ENCODE measurements around the gene TUBA3D.
"Not testable (repeated sequence)": the region's sequence is repeated elsewhere in the genome, so short reads cannot be mapped to it uniquely, and the experiment has no call there.

Gene TUBA3D

GRCh38 chr2:131516011-131516410, 40.1 kb downstream of the TUBA3D start:
- no peak for DNase-seq

GRCh38 chr2:131516621-131517020, 40.7 kb downstream of the TUBA3D start:
- not testable (repeated sequence) for DNase-seq

- no peak for DNase-seq
Observed at GRCh38 chr2:131517106-131517831, 41.4 kb downstream of the TUBA3D start.

- not testable (repeated sequence) for DNase-seq
Observed at GRCh38 chr2:131517856-131518255, 41.9 kb downstream of the TUBA3D start.

- DNase-seq, result not testable (repeated sequence)
Observed at GRCh38 chr2:131518531-131518930, 42.6 kb downstream of the TUBA3D start.

GRCh38 chr2:131519466-131519865, 43.5 kb downstream of the TUBA3D start:
- DNase-seq, result no peak

GRCh38 chr2:131519871-131520470, 44.1 kb downstream of the TUBA3D start:
- DNase-seq, result not testable (repeated sequence)

GRCh38 chr2:131520526-131520925, 44.6 kb downstream of the TUBA3D start:
- DNase-seq, result no peak

GRCh38 chr2:131521524-131521923, 45.6 kb downstream of the TUBA3D start:
- not testable (repeated sequence) for DNase-seq

GRCh38 chr2:131521961-131522781, 46.3 kb downstream of the TUBA3D start:
- no peak for DNase-seq

GRCh38 chr2:131525256-131525655, 49.3 kb downstream of the TUBA3D start:
- DNase-seq, result not testable (repeated sequence)

- DNase-seq, result peak; percentile 76 to 77
Observed at GRCh38 chr2:131527131-131528001, 51.4 kb downstream of the TUBA3D start, which contains the start of gene CCDC74A. Gene CCDC74A, plus strand, starts transcription at chr2:131527888. Its CDS starts 83 bp downstream, at chr2:131527971.

GRCh38 chr2:131528981-131529863, 53.3 kb downstream of the TUBA3D start:
- DNase-seq, result not testable (repeated sequence)

- DNase-seq, result not testable (repeated sequence)
Observed at GRCh38 chr2:131529864-131530445, 54.0 kb downstream of the TUBA3D start.

- not testable (repeated sequence) for DNase-seq
Observed at GRCh38 chr2:131530626-131531344, 54.9 kb downstream of the TUBA3D start.

- not testable (repeated sequence) for DNase-seq
Observed at GRCh38 chr2:131531547-131532185, 55.7 kb downstream of the TUBA3D start.
